Gastroesophageal sphincter (tissue), 3 donors: ENCODE results near the gene CD40.

ENCODE experiments used
- CTCF ChIP-seq, 4 experiments: fragments of 200-600 bp in 2 of 4; fragments of 450-650 bp in 2 of 4; sonication (generic) in 1 of 4; IDR thresholded peaks; one replicate each; pipeline ENCODE4 v1.5.1; 2017 to 2019; ENCODE audit warnings: antibody characterized with exemption in 4 of 4, mild to moderate bottlenecking in 2 of 4, moderate library complexity in 2 of 4
- POLR2A ChIP-seq, 2 donors: fragments of 450-650 bp; IDR thresholded peaks; one replicate each; pipeline ENCODE4 v1.6.1; 2017; ENCODE audit warnings: antibody characterized with exemption in 2 of 2, mild to moderate bottlenecking in 2 of 2, moderate library complexity in 1 of 2
- POLR2AphosphoS5 ChIP-seq: sonication (generic); formaldehyde crosslinking; IDR thresholded peaks from one replicate; pipeline ENCODE4 v1.6.1; 2017; ENCODE audit warnings: antibody characterized with exemption

- TF ChIP-seq CTCF (IDR thresholded peaks at IDR 0.05) (no peak), POLR2A (IDR thresholded peaks at IDR 0.05) (no peak), POLR2AphosphoS5 (no peak)
These were observed 3.2 kb downstream of the CD40 start for GRCh38 chr20:46121184-46121930.
